ENCODE data around the gene KATNIP.
A peak's percentile ranks its signal among the peaks of the same experiment; 100 is the strongest.

The KATNIP gene

DNA sequence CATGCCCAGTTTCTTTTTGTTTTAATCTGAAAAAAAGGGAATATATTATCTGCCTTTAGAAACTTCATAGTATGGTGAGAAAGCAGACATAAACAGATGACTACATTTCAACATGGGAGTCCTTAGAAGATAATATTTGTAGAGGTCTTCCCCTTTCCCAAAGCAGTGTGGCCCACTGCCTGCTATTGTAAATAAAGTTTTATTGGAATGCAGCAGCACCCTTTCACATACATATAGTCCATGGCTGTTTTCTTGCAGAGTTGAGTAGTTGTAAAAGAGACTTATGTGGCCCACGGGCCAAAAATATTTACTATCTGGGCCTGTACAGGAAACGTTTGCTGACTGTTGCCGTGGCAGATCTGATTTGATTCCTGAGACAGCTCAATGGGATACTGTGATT lies 8.5 kb downstream of the KATNIP start:
- Histone ChIP-seq H3K27ac (ENCODE audit: extremely low read depth, low read depth, low read length) (no peak overlapping the region), H3K36me3 (ENCODE audit: control insufficient read depth in 2 of 2, insufficient read depth in 1 of 2, low read length in 2 of 2) (no peaks in the 10 kb centered on the region; a peak in 1 of 3 replicates), H3K4me3 (ENCODE audit: low read depth, low read length) (no peak overlapping the region), H3K9me3 (ENCODE audit: control insufficient read depth, insufficient read depth, low read depth, low read length) (no peaks in the 10 kb centered on the region), H3K4me1 (ENCODE audit: control insufficient read depth, insufficient read depth, low read length) (no peaks in the 10 kb centered on the region)
- TF ChIP-seq ZNF354C (tag by site-specific recombination; IDR thresholded peaks at IDR 0.05; ENCODE audit: borderline replicate concordance, low read depth) (no peak), ZBTB7A (tag by site-specific recombination; IDR thresholded peaks at IDR 0.05; ENCODE audit: low read depth) (no peak), ZNF560 (tag by site-specific recombination; IDR thresholded peaks at IDR 0.05; ENCODE audit: borderline replicate concordance) (no peak), ZNF169 (tag by site-specific recombination; IDR thresholded peaks at IDR 0.05) (no peak), TCF7L2 (IDR thresholded peaks at IDR 0.05; ENCODE audit: borderline replicate concordance, low read depth, low read length) (no peak)
- TF ChIP-seq, protein P1, sequence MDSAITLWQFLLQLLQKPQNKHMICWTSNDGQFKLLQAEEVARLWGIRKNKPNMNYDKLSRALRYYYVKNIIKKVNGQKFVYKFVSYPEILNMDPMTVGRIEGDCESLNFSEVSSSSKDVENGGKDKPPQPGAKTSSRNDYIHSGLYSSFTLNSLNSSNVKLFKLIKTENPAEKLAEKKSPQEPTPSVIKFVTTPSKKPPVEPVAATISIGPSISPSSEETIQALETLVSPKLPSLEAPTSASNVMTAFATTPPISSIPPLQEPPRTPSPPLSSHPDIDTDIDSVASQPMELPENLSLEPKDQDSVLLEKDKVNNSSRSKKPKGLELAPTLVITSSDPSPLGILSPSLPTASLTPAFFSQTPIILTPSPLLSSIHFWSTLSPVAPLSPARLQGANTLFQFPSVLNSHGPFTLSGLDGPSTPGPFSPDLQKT (IDR thresholded peaks at IDR 0.05; ENCODE audit: borderline replicate concordance, low read depth, low read length): no peak
- TF ChIP-seq, protein P2, sequence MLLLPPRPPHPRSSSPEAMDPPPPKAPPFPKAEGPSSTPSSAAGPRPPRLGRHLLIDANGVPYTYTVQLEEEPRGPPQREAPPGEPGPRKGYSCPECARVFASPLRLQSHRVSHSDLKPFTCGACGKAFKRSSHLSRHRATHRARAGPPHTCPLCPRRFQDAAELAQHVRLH (tag by site-specific recombination; IDR thresholded peaks at IDR 0.05): no peak
- TF ChIP-seq, protein P3, sequence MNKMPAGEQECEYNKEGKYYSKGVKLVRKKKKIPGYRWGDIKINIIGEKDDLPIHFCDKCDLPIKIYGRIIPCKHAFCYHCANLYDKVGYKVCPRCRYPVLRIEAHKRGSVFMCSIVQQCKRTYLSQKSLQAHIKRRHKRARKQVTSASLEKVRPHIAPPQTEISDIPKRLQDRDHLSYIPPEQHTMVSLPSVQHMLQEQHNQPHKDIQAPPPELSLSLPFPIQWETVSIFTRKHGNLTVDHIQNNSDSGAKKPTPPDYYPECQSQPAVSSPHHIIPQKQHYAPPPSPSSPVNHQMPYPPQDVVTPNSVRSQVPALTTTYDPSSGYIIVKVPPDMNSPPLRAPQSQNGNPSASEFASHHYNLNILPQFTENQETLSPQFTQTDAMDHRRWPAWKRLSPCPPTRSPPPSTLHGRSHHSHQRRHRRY (tag by site-specific recombination; IDR thresholded peaks at IDR 0.05): no peak
- ChIA-PET POLR2A (interaction anchor here (0.6 kb wide), 1 partner anchor 8 kb away, joined by 3 read pairs; the partner anchor contains the start of gene KATNIP), CTCF (no interaction called here)

DNA sequence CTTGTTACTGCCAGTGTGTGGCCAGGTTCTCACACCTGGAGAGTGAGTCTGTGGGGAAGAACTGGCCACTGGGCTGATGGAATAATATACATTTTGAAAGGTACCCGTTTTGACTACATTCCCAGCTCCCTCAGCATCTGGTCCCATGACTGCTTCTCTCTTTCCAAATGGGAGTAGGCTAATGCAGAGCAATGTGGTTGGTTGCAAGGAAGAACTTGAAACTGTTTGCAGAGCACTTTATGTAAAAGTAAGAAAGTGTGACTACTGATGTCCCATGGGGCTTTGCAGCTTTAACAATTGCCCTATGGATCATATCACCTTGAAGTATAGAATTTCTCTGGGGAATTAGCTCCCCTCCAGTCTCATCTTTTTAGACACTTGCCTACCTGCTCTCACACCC lies 9.0 kb downstream of the KATNIP start:
- Histone ChIP-seq H3K36me3 (ENCODE audit: control insufficient read depth in 2 of 2, insufficient read depth in 1 of 2, low read length in 2 of 2) (no peaks in the 10 kb centered on the region; a peak in 1 of 3 replicates), H3K9me3 (ENCODE audit: control insufficient read depth, insufficient read depth, low read depth, low read length) (no peaks in the 10 kb centered on the region), H3K27ac (ENCODE audit: extremely low read depth, low read depth, low read length) (no peak overlapping the region), H3K4me1 (ENCODE audit: control insufficient read depth, insufficient read depth, low read length) (no peaks in the 10 kb centered on the region), H3K4me3 (ENCODE audit: low read depth, low read length) (no peak overlapping the region)
- POLR2A ChIA-PET: no interaction called here
- peak; percentile 80 for TF ChIP-seq ZSCAN16 (tag by site-specific recombination; IDR thresholded peaks at IDR 0.05)
- no peak for TF ChIP-seq ZNF214 (tag by site-specific recombination; IDR thresholded peaks at IDR 0.05; ENCODE audit: borderline replicate concordance)
- TF ChIP-seq ZNF138 (tag by site-specific recombination; IDR thresholded peaks at IDR 0.05; ENCODE audit: borderline replicate concordance): no peak
- TF ChIP-seq, protein P4, sequence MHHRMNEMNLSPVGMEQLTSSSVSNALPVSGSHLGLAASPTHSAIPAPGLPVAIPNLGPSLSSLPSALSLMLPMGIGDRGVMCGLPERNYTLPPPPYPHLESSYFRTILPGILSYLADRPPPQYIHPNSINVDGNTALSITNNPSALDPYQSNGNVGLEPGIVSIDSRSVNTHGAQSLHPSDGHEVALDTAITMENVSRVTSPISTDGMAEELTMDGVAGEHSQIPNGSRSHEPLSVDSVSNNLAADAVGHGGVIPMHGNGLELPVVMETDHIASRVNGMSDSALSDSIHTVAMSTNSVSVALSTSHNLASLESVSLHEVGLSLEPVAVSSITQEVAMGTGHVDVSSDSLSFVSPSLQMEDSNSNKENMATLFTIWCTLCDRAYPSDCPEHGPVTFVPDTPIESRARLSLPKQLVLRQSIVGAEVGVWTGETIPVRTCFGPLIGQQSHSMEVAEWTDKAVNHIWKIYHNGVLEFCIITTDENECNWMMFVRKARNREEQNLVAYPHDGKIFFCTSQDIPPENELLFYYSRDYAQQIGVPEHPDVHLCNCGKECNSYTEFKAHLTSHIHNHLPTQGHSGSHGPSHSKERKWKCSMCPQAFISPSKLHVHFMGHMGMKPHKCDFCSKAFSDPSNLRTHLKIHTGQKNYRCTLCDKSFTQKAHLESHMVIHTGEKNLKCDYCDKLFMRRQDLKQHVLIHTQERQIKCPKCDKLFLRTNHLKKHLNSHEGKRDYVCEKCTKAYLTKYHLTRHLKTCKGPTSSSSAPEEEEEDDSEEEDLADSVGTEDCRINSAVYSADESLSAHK (tag by site-specific recombination; IDR thresholded peaks at IDR 0.05): 0 out of 2 replicates have a peak, but pooled peaks have one; percentile 26
- CTCF ChIA-PET: no interaction called here

DNA sequence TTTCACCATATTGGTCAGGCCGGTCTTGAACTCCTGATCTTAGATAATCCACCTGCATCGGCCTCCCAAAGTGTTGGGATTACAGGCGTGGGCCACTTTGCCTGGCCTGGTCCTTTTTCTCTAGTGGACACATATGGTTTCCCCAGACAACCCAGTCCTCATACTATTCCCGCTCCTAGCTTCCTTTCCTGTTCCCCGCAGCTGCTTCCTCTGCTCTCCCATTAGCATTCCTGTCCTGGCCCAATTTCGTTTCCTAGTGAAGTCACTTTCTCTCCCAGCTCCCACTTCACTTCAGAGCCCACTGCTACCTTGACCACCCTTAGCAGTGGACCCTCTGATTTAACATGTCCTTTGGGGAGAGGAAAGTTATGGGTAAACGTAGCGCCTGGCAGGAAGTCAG lies 11.3 kb downstream of the KATNIP start:
- Histone ChIP-seq H3K36me3 (ENCODE audit: control insufficient read depth in 2 of 2, insufficient read depth in 1 of 2, low read length in 2 of 2) (no peaks in the 10 kb centered on the region; a peak in 1 of 3 replicates), H3K4me3 (ENCODE audit: low read depth, low read length) (no peak overlapping the region), H3K27ac (ENCODE audit: extremely low read depth, low read depth, low read length) (no peak overlapping the region), H3K9me3 (ENCODE audit: control insufficient read depth, insufficient read depth, low read depth, low read length) (no peaks in the 10 kb centered on the region), H3K4me1 (ENCODE audit: control insufficient read depth, insufficient read depth, low read length) (no peaks in the 10 kb centered on the region)
- ChIA-PET POLR2A (no interaction called here), CTCF (no interaction called here)
- TF ChIP-seq SP2 (tag by site-specific recombination; IDR thresholded peaks at IDR 0.05): no peak
- TF ChIP-seq ZNF658 (tag by site-specific recombination; IDR thresholded peaks at IDR 0.05): no peak
- no peak for TF ChIP-seq MYNN (tag by site-specific recombination; IDR thresholded peaks at IDR 0.05; ENCODE audit: borderline replicate concordance)
- TF ChIP-seq ZNF76 (tag by site-specific recombination; IDR thresholded peaks at IDR 0.05; ENCODE audit: borderline replicate concordance, low read depth): no peak
- no peak for TF ChIP-seq ZNF670 (tag by site-specific recombination; IDR thresholded peaks at IDR 0.05; ENCODE audit: low read depth)
- TF ChIP-seq ZNF677 (tag by site-specific recombination; IDR thresholded peaks at IDR 0.05): no peak
- TF ChIP-seq TRIM28 (IDR thresholded peaks at IDR 0.05; ENCODE audit: borderline replicate concordance, low read length): no peak
- no peak for TF ChIP-seq KLF16 (tag by site-specific recombination; IDR thresholded peaks at IDR 0.05)
- TF ChIP-seq ZNF211 (tag by site-specific recombination; IDR thresholded peaks at IDR 0.05; ENCODE audit: low read depth): no peak
- TF ChIP-seq ZNF169 (tag by site-specific recombination; IDR thresholded peaks at IDR 0.05): no peak
- TF ChIP-seq ZNF549 (tag by site-specific recombination; IDR thresholded peaks at IDR 0.05): no peak
- TF ChIP-seq ZNF629 (tag by site-specific recombination; IDR thresholded peaks at IDR 0.05): no peak
- TF ChIP-seq BCL11B (tag by site-specific recombination; IDR thresholded peaks at IDR 0.05; ENCODE audit: low read depth): no peak
- TF ChIP-seq, protein P5, sequence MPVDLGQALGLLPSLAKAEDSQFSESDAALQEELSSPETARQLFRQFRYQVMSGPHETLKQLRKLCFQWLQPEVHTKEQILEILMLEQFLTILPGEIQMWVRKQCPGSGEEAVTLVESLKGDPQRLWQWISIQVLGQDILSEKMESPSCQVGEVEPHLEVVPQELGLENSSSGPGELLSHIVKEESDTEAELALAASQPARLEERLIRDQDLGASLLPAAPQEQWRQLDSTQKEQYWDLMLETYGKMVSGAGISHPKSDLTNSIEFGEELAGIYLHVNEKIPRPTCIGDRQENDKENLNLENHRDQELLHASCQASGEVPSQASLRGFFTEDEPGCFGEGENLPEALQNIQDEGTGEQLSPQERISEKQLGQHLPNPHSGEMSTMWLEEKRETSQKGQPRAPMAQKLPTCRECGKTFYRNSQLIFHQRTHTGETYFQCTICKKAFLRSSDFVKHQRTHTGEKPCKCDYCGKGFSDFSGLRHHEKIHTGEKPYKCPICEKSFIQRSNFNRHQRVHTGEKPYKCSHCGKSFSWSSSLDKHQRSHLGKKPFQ (tag by site-specific recombination; IDR thresholded peaks at IDR 0.05): no peak
- TF ChIP-seq ZNF626 (tag by site-specific recombination; IDR thresholded peaks at IDR 0.05): no peak

All from HEK293 (cell line).